Rectal smooth muscle tissue (tissue), 1 donor: ENCODE data around the gene SH3RF2.
"Not testable (repeated sequence)": the region's sequence is repeated elsewhere in the genome, so short reads cannot be mapped to it uniquely, and the experiment has no call there.

Source experiments
- H3K27ac ChIP-seq: one replicate; pipeline ENCODE4 v1.7.0; 2013; ENCODE audit warnings: low read depth, low read length, inconsistent platforms
- H3K27me3 ChIP-seq: one replicate; pipeline ENCODE4 v1.7.0; 2013; ENCODE audit warnings: low read length; ENCODE audit not compliant: control insufficient read depth, insufficient read depth
- H3K36me3 ChIP-seq: one replicate; pipeline ENCODE4 v1.7.0; 2013; ENCODE audit warnings: low read length; ENCODE audit not compliant: control insufficient read depth, insufficient read depth
- H3K4me1 ChIP-seq: one replicate; pipeline ENCODE4 v1.7.0; 2013; ENCODE audit warnings: low read length; ENCODE audit not compliant: control insufficient read depth, insufficient read depth
- H3K4me3 ChIP-seq: one replicate; pipeline ENCODE4 v1.7.0; 2013; ENCODE audit warnings: low read length
- H3K9ac ChIP-seq: one replicate; pipeline ENCODE4 v1.7.0; 2013; ENCODE audit warnings: low read length

Gene SH3RF2

GRCh38 chr5:145958436-145958835 lies 22.1 kb downstream of the SH3RF2 start:
- H3K27ac ChIP-seq, result no peak overlapping the region
- H3K4me1 ChIP-seq, result no peaks in the 10 kb centered on the region
- H3K36me3 ChIP-seq, result no peaks in the 10 kb centered on the region
- H3K4me3 ChIP-seq, result no peak overlapping the region
- H3K9ac ChIP-seq, result no peak overlapping the region
- no peaks in the 10 kb centered on the region for H3K27me3 ChIP-seq

- Histone ChIP-seq H3K27me3 (no peaks in the 10 kb centered on the region), H3K27ac (no peak overlapping the region), H3K9ac (no peak overlapping the region), H3K4me3 (no peak overlapping the region), H3K36me3 (no peaks in the 10 kb centered on the region), H3K4me1 (no peaks in the 10 kb centered on the region)
These were observed 23.8 kb downstream of the SH3RF2 start for GRCh38 chr5:145960166-145960565.

- H3K27ac ChIP-seq, result no peak overlapping the region
- no peak overlapping the region for H3K9ac ChIP-seq
- no peaks in the 10 kb centered on the region for H3K36me3 ChIP-seq
- H3K4me1 ChIP-seq, result no peaks in the 10 kb centered on the region
- H3K27me3 ChIP-seq, result no peaks in the 10 kb centered on the region
- no peak overlapping the region for H3K4me3 ChIP-seq
These were observed 24.6 kb downstream of the SH3RF2 start for GRCh38 chr5:145960848-145961600.

- H3K9ac ChIP-seq, result no peak overlapping the region
- H3K27me3 ChIP-seq, result no peaks in the 10 kb centered on the region
- no peaks in the 10 kb centered on the region for H3K4me1 ChIP-seq
- H3K27ac ChIP-seq, result no peak overlapping the region
- H3K4me3 ChIP-seq, result no peak overlapping the region
- no peaks in the 10 kb centered on the region for H3K36me3 ChIP-seq
These were observed 25.6 kb downstream of the SH3RF2 start for GRCh38 chr5:145962001-145962400.

GRCh38 chr5:145964008-145964407 lies 27.6 kb downstream of the SH3RF2 start:
- not testable (repeated sequence) for H3K4me3 ChIP-seq, H3K36me3 ChIP-seq, H3K4me1 ChIP-seq, H3K27me3 ChIP-seq, H3K27ac ChIP-seq, H3K9ac ChIP-seq

GRCh38 chr5:145965804-145966203 lies 29.4 kb downstream of the SH3RF2 start:
- H3K27me3 ChIP-seq, result no peaks in the 10 kb centered on the region
- H3K4me1 ChIP-seq, result no peaks in the 10 kb centered on the region
- no peaks in the 10 kb centered on the region for H3K36me3 ChIP-seq
- no peak overlapping the region for H3K9ac ChIP-seq
- H3K27ac ChIP-seq, result no peak overlapping the region
- H3K4me3 ChIP-seq, result no peak overlapping the region

GRCh38 chr5:145967296-145967695 lies 30.9 kb downstream of the SH3RF2 start:
- H3K9ac ChIP-seq, result no peak overlapping the region
- H3K27me3 ChIP-seq, result no peaks in the 10 kb centered on the region
- no peak overlapping the region for H3K4me3 ChIP-seq
- H3K36me3 ChIP-seq, result no peaks in the 10 kb centered on the region
- no peak overlapping the region for H3K27ac ChIP-seq
- H3K4me1 ChIP-seq, result no peaks in the 10 kb centered on the region

- Histone ChIP-seq H3K36me3 (no peaks in the 10 kb centered on the region), H3K4me1 (no peaks in the 10 kb centered on the region), H3K9ac (no peak overlapping the region), H3K27ac (no peak overlapping the region), H3K27me3 (no peaks in the 10 kb centered on the region), H3K4me3 (no peak overlapping the region)
These were observed 32.8 kb downstream of the SH3RF2 start for GRCh38 chr5:145968970-145969713.

- Histone ChIP-seq H3K27ac (no peak overlapping the region), H3K36me3 (no peaks in the 10 kb centered on the region), H3K9ac (no peak overlapping the region), H3K27me3 (no peaks in the 10 kb centered on the region), H3K4me3 (no peak overlapping the region), H3K4me1 (no peaks in the 10 kb centered on the region)
These were observed 33.3 kb downstream of the SH3RF2 start for GRCh38 chr5:145969714-145970092.

- H3K9ac ChIP-seq, result no peak overlapping the region
- no peaks in the 10 kb centered on the region for H3K36me3 ChIP-seq
- no peaks in the 10 kb centered on the region for H3K4me1 ChIP-seq
- no peak overlapping the region for H3K27ac ChIP-seq
- H3K4me3 ChIP-seq, result no peak overlapping the region
- no peaks in the 10 kb centered on the region for H3K27me3 ChIP-seq
These were observed 34.7 kb downstream of the SH3RF2 start for GRCh38 chr5:145971108-145971507.

GRCh38 chr5:145971701-145972100 lies 35.3 kb downstream of the SH3RF2 start:
- H3K27ac ChIP-seq, result no peak overlapping the region
- H3K4me3 ChIP-seq, result no peak overlapping the region
- no peaks in the 10 kb centered on the region for H3K4me1 ChIP-seq
- no peaks in the 10 kb centered on the region for H3K36me3 ChIP-seq
- H3K27me3 ChIP-seq, result no peaks in the 10 kb centered on the region
- no peak overlapping the region for H3K9ac ChIP-seq

- Histone ChIP-seq H3K4me1 (no peaks in the 10 kb centered on the region), H3K9ac (no peak overlapping the region), H3K36me3 (no peaks in the 10 kb centered on the region), H3K27ac (no peak overlapping the region), H3K27me3 (no peaks in the 10 kb centered on the region), H3K4me3 (no peak overlapping the region)
These were observed 38.6 kb downstream of the SH3RF2 start for GRCh38 chr5:145975001-145975360.
